OCI-LY3 (cell line): ENCODE results near the gene OSTM1.

Experiments used
- EZH2phosphoT487 ChIP-seq: fragments of 200-600 bp; shearing (Covaris generic); IDR thresholded peaks from 2 replicates; pipeline ENCODE4 v1.6.1; 2018; ENCODE audit warnings: antibody characterized with exemption, mixed run types, low read depth
- TF ChIP-seq, protein P1 (sequence below): fragments of 200-600, 300-600 bp; sonication (generic); IDR thresholded peaks from 2 replicates; pipeline ENCODE4 v1.5.1; 2014; ENCODE audit warnings: antibody characterized with exemption, low read length, low read depth

DNA sequence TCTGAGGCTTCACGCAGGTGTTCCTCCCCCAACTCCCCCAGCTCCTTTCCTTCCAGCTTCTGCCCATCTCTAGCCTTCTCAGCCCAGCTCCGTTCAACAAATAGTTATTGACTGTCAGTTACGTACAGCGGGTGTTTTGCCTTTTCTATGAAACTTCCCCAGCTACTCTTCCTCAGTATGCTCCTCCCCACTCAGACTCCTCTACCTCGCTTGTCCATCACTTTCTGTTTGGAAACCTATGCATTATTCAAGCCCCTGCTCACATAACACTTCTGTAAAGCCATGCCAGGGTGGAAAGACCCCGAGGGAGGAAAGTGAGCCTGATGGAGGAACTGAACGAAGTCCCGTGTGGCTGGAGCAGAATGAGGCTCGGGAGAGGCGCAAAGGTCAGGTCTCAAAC is 47.1 kb upstream of the OSTM1 start:
- TF ChIP-seq, protein P1, sequence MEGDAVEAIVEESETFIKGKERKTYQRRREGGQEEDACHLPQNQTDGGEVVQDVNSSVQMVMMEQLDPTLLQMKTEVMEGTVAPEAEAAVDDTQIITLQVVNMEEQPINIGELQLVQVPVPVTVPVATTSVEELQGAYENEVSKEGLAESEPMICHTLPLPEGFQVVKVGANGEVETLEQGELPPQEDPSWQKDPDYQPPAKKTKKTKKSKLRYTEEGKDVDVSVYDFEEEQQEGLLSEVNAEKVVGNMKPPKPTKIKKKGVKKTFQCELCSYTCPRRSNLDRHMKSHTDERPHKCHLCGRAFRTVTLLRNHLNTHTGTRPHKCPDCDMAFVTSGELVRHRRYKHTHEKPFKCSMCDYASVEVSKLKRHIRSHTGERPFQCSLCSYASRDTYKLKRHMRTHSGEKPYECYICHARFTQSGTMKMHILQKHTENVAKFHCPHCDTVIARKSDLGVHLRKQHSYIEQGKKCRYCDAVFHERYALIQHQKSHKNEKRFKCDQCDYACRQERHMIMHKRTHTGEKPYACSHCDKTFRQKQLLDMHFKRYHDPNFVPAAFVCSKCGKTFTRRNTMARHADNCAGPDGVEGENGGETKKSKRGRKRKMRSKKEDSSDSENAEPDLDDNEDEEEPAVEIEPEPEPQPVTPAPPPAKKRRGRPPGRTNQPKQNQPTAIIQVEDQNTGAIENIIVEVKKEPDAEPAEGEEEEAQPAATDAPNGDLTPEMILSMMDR, result no peak
- TF ChIP-seq EZH2phosphoT487, result no peak
